Upper lobe of right lung (tissue), 1 donor: ENCODE measurements around the gene MAN2B1. TPM values are rescaled to one million over a fixed set of nuclear protein-coding genes. Genes with fewer than 3 reads are reported as not detected.
"Not testable (repeated sequence)": the region's sequence is repeated elsewhere in the genome, so short reads cannot be mapped to it uniquely, and the experiment has no call there.

ENCODE experiments used
- ATAC-seq: fragments of 200-7000 bp; cut with Tn5 transposase; one replicate; pipeline ENCODE4 v1.9.1; 2020; ENCODE audit warnings: mild to moderate bottlenecking, moderate library complexity
- DNase-seq: peaks from one replicate; pipeline ENCODE4 v3.0.0-alpha.2; 2020
- H3K27ac ChIP-seq: fragments of 200-600 bp; one replicate; pipeline ENCODE4 v1.8.0; 2022
- H3K27me3 ChIP-seq: fragments of 200-600 bp; one replicate; pipeline ENCODE4 v1.8.0; 2022; ENCODE audit warnings: mild to moderate bottlenecking
- H3K36me3 ChIP-seq: fragments of 200-600 bp; one replicate; pipeline ENCODE4 v1.8.0; 2022
- H3K4me1 ChIP-seq: fragments of 200-600 bp; one replicate; pipeline ENCODE4 v1.8.0; 2022
- H3K4me3 ChIP-seq: fragments of 200-600 bp; one replicate; pipeline ENCODE4 v1.8.0; 2022; ENCODE audit warnings: mild to moderate bottlenecking
- H3K9me3 ChIP-seq: fragments of 200-600 bp; one replicate; pipeline ENCODE4 v1.8.0; 2022
- intact Hi-C: fragments of 100-400 bp; cut with DNase I; formaldehyde crosslinking; loops from one replicate; pipeline ENCODE4 v1.11.0; 2022
- total RNA-seq: library from RNA; stranded (reverse); fragmentation: NEBNext Ultra II Directional; extraction: Animal tissue kit (Norgen Biotek cat#: 25700); gene quantifications from one replicate; pipeline ENCODE4 v1.2.1, GENCODE V29; 2021
- TF ChIP-seq, protein P1 (sequence below): fragments of 200-600 bp; IDR thresholded peaks from one replicate; pipeline ENCODE4 v1.8.0; 2022; ENCODE audit warnings: antibody characterized with exemption
- donor health status: DM: no; HTN: yes; CAD: no; lungs with severe emphysema.

MAN2B1 gene
- total RNA-seq, 1 donor from 2014 or later = 174 TPM

DNA sequence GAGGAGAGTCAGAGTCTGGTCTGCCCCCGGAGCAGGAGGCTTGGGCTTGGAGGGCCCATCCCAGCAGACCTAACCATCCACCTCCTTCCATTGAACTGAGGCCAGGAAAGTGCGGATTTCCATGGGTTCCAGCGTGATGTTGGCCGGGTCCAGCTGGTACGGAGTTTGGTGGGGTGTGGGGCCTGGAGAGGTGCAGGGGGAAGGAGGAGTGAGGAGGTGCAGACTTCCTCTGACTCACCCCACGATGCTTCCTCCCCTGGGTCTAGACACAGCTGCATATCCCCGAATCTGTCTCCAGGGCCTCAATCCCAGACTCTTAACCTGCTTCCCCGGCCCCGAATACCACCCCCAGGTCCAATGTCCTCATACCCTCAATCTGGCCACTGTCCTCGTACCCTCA, 20.0 kb downstream of the MAN2B1 start:
- TF ChIP-seq, protein P1, sequence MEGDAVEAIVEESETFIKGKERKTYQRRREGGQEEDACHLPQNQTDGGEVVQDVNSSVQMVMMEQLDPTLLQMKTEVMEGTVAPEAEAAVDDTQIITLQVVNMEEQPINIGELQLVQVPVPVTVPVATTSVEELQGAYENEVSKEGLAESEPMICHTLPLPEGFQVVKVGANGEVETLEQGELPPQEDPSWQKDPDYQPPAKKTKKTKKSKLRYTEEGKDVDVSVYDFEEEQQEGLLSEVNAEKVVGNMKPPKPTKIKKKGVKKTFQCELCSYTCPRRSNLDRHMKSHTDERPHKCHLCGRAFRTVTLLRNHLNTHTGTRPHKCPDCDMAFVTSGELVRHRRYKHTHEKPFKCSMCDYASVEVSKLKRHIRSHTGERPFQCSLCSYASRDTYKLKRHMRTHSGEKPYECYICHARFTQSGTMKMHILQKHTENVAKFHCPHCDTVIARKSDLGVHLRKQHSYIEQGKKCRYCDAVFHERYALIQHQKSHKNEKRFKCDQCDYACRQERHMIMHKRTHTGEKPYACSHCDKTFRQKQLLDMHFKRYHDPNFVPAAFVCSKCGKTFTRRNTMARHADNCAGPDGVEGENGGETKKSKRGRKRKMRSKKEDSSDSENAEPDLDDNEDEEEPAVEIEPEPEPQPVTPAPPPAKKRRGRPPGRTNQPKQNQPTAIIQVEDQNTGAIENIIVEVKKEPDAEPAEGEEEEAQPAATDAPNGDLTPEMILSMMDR = no peak
- no peaks in the 10 kb centered on the region for H3K9me3 ChIP-seq
- H3K36me3 ChIP-seq = peaks cover 5% of the 10 kb centered on the region
- no peak for DNase-seq
- H3K4me1 ChIP-seq = peaks cover 6% of the 10 kb centered on the region
- H3K27me3 ChIP-seq = no peaks in the 10 kb centered on the region
- H3K4me3 ChIP-seq = no peak overlapping the region
- intact Hi-C loops = no loop called here
- ATAC-seq = no peak
- no peak overlapping the region for H3K27ac ChIP-seq

DNA sequence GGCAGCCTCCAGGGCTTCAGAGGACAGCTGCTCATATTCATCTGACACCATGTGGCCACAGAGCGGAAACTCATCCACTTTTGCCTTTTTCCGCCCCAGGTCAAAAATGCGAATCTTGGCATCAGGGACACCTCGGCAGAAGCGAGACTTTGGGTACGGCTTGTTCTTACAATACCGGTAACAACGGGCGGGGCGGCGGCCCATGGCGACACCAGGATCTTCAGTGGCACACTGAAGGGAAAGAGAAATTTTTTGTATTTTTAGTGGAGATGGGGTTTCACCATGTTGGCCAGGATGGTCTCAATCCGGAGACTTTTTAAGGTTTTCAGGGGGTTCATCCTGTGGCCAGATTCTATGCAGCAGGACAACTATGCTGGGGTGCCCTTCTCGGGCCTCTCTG, 22.8 kb downstream of the MAN2B1 start:
- H3K4me3 ChIP-seq, intact Hi-C loops, DNase-seq, H3K9me3 ChIP-seq, ATAC-seq, H3K27me3 ChIP-seq, H3K27ac ChIP-seq, H3K36me3 ChIP-seq: not testable (repeated sequence)
- peaks cover 11% of the 10 kb centered on the region for H3K4me1 ChIP-seq

DNA sequence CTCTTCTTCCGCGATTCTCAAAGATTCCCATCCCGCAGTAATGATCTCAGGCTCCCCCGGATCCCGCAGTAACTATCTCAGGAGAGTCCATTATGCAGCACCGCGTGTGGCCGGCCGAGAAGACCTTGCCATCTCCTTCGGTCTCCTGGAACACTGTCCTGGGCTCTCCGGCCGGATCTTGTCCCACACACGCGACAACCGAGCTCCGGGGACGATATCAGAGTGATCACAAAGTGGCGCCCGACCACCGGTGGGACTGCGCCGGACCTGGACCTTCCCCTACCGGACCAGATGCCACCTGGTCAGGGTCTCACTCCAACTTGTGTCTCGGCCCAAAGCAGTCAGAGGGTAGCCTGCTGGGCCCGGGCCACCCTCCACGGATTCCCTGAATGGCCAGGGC, 24.0 kb downstream of the MAN2B1 start:
- Histone ChIP-seq H3K27me3 (no peaks in the 10 kb centered on the region), H3K9me3 (no peaks in the 10 kb centered on the region), H3K27ac (no peak overlapping the region), H3K4me1 (peaks cover 4% of the 10 kb centered on the region), H3K36me3 (no peaks in the 10 kb centered on the region), H3K4me3 (no peak overlapping the region)
- ATAC-seq (no peak), DNase-seq (no peak)
- TF ChIP-seq, protein P1 = no peak
- intact Hi-C loops = no loop called here

DNA sequence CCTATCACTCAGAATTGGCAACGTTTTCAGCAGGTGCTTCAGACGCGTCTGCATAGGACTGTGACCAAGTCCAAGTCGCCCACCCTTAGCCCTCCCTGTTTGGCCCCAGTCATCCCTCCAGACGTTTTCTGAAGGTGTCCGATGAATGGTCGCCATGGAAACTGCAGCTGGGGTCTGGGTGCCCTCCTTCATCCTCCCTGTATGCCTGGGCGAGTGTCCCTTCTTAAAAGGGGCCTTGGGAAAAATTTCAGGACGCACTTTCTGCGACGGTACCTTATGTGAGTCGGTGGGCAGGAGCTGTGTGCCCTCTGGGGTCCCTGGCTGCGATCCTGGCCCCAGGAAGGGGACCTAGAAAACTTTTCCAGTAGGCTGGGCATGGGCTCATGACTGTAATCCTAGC, 25.1 kb downstream of the MAN2B1 start:
- Histone ChIP-seq H3K4me1 (peaks cover 4% of the 10 kb centered on the region), H3K27me3 (no peaks in the 10 kb centered on the region), H3K9me3 (no peaks in the 10 kb centered on the region), H3K4me3 (no peak overlapping the region), H3K27ac (no peak overlapping the region), H3K36me3 (no peaks in the 10 kb centered on the region)
- intact Hi-C loops = no loop called here
- DNase-seq (no peak), ATAC-seq (no peak)
- TF ChIP-seq, protein P1 = no peak

DNA sequence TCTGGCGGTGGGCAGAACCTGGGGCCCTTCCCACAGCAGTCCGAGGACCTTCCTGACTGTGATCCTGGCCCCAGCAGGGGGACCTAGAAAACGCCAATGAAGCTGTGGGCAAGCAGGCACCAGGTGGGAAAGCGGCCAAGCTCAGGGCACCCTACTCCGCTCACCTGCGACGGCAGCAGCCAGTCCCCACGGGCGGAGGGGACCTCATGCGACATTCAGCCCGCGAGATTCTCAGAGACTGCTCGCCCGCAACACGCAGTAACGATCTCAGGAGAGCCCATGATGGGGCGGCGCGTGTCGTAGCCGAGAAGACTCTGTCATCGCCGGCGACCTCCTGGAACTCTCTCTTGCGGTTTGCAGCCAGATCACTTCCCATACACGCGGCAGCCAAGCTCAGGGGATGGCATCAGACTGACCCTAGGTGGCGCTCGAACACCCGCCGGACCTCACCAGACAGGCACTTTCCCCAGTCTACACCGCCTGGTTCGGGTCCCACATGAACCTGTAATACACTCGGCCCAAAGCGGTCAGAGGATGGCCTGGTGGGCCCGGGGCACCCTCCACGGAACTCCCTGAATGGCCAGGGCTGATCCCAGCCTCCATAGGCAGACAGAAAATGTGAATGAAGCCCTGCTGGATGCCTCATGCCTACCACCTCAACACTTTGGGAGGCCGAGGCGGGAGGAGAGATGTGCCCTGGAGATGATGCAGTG, 26.5 kb downstream of the MAN2B1 start:
- H3K4me3 ChIP-seq = peak overlapping the region; percentile 9
- ATAC-seq = peak; percentile 98
- TF ChIP-seq, protein P1 = peak; percentile 87
- H3K27me3 ChIP-seq = no peaks in the 10 kb centered on the region
- peak; percentile 90 for DNase-seq
- intact Hi-C loops = no loop called here
- peaks cover 4% of the 10 kb centered on the region for H3K4me1 ChIP-seq
- no peaks in the 10 kb centered on the region for H3K9me3 ChIP-seq
- H3K36me3 ChIP-seq = no peaks in the 10 kb centered on the region
- no peak overlapping the region for H3K27ac ChIP-seq

DNA sequence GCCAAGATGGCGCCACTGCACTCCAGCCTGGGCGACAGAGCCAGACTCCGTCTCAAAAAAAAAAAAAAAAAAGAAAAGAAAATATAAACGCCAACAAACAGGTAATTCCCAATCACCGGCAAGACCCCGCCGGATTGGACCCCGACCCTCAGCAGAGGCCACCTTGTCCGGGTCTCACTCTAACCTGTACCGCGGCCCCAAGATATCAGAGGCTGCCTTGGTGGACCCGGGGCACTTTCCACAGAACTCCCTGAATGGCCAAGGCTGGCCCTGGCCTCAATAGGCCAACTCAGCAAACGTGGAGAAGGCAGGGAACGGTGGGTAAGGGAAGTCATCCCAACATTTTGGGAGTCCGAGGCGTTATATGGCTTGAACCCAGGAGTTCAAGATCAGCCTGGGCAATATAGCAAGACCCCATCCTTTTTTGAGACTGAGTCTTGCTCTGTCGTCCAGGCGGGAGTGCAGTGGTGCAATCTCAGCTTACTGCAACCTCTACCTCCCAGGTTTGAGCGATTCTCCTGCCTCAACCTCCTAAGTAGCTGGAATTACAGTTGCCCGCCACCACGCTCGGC, 27.8 kb downstream of the MAN2B1 start:
- intact Hi-C loops = no loop called here
- TF ChIP-seq, protein P1 = no peak
- no peaks in the 10 kb centered on the region for H3K9me3 ChIP-seq
- H3K4me3 ChIP-seq = no peak overlapping the region
- H3K27me3 ChIP-seq = no peaks in the 10 kb centered on the region
- no peak overlapping the region for H3K27ac ChIP-seq
- H3K36me3 ChIP-seq = no peaks in the 10 kb centered on the region
- H3K4me1 ChIP-seq = peaks cover 4% of the 10 kb centered on the region
- no peak for DNase-seq
- ATAC-seq = no peak
